ENCODE measurements around the gene PPP2R5E. TPM values are rescaled to one million over a fixed set of nuclear protein-coding genes. Genes with fewer than 3 reads are reported as not detected.

The PPP2R5E gene
- total RNA-seq, 2 experiments from 2014 or later = 44.8 to 46.3 TPM

GRCh38 chr14:63478010-63478409, 65.2 kb downstream of the PPP2R5E start:
- Mint-ChIP-seq H3K27me3 (no peaks in the 10 kb centered on the region), H3K36me3 (ENCODE audit: low read depth) (peaks cover 10% of the 10 kb centered on the region)
- CTCF ChIA-PET = interaction anchor here (0.6 kb wide), 1 partner anchor 65 kb away, joined by 3 read pairs; the partner anchor contains the start of gene PPP2R5E

DNA sequence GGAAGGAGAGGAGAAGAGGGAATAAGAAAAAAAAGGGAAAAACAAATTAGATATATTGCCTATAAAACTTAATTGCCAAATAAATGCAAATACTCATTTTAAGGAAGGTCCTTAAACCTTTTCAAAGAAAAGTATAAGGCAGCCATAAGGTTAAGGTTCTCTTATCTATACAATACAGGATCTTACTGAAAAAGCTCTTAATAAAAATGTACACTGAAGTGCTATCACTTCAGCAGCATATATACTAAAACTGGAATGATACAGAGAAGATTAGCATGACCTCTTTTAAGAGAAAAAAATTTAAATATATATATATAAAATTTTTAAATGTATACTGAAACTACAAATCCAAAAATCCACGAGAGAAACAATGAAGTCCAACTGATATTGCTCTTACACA, 65.6 kb downstream of the PPP2R5E start:
- Mint-ChIP-seq H3K4me3 (peak overlapping the region; percentile 7), H3K27ac (peak overlapping the region; percentile 67), H3K27me3 (no peaks in the 10 kb centered on the region), H3K9me3 (no peaks in the 10 kb centered on the region), H3K4me1 (peaks cover 40% of the 10 kb centered on the region), H3K36me3 (ENCODE audit: low read depth) (peaks cover 10% of the 10 kb centered on the region)
- DNase-seq = no peak
- ChIA-PET CTCF (no interaction called here), POLR2A (interaction anchor here (1.3 to 2.0 kb wide), 5 partner anchors 9 to 248 kb away, joined by 3 to 21 read pairs (median 6); partner anchors contain the start of genes PPP2R5E and WDR89)

More at GRCh38 chr14:63478010-63478409, 65.2 kb downstream of the PPP2R5E start:
- peak overlapping the region; percentile 66 for H3K27ac Mint-ChIP-seq
- peaks cover 40% of the 10 kb centered on the region for H3K4me1 Mint-ChIP-seq
- no peaks in the 10 kb centered on the region for H3K9me3 Mint-ChIP-seq
- H3K4me3 Mint-ChIP-seq = peak overlapping the region; percentile 7
- DNase-seq = peak; percentile 50
- POLR2A ChIA-PET = interaction anchor here (1.3 to 2.0 kb wide), 5 partner anchors 10 to 248 kb away, joined by 3 to 21 read pairs (median 6); partner anchors contain the start of genes PPP2R5E and WDR89

- Mint-ChIP-seq H3K27ac (no peak overlapping the region), H3K36me3 (ENCODE audit: low read depth) (peaks cover 9% of the 10 kb centered on the region)
- POLR2A ChIA-PET = no interaction called here
Observed at GRCh38 chr14:63475761-63476160, 67.4 kb downstream of the PPP2R5E start.

DNA sequence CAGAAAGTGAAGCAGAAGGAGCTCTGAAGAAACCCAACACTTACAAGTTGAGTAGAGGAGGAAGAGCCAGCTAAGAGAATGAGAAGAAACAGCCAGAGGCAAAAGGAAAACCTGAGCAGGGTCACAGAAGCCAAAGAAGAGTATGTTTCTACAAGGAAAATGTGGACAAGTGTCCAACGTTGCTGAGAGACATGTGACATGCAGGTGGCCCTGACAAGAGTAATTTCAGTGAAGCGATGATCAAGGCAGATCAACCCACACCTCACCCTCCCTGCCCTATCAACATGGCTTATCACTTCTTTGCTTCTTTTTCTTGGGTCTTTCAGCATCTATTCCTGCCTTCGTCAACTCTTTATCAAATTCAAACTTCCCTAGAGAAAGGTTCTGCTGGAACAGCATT, 68.3 kb downstream of the PPP2R5E start:
- Mint-ChIP-seq H3K4me1 (peaks cover 55% of the 10 kb centered on the region), H3K27ac (no peak overlapping the region), H3K36me3 (ENCODE audit: low read depth) (peaks cover 7% of the 10 kb centered on the region), H3K9me3 (no peaks in the 10 kb centered on the region), H3K4me3 (no peak overlapping the region), H3K27me3 (no peaks in the 10 kb centered on the region)
- DNase-seq = no peak
- ChIA-PET CTCF (no interaction called here), POLR2A (no interaction called here)

More at GRCh38 chr14:63475761-63476160, 67.4 kb downstream of the PPP2R5E start:
- Mint-ChIP-seq H3K9me3 (no peaks in the 10 kb centered on the region), H3K27me3 (no peaks in the 10 kb centered on the region), H3K4me1 (peaks cover 51% of the 10 kb centered on the region), H3K4me3 (no peak overlapping the region)
- DNase-seq = no peak
- CTCF ChIA-PET = no interaction called here

DNA sequence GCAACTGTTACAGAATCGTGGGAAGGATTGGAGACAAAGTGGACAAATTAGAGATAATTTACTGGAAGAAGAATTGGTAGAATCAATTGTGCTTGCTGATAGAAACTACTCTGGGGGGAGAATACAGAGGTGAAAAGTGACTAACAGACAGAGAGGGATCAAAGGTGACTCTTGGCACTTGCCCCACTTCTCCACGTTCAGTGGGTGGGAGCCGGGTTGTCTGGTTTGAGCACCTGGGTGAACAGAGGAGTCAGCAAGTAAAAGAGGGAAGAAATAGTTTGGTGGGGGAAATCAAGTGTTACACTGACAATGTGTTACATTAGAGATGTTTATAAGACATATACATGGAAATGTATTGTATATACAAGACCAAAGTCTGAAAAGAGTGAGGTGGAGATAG, 69.1 kb downstream of the PPP2R5E start:
- no peaks in the 10 kb centered on the region for H3K27me3 Mint-ChIP-seq
- no peak for DNase-seq
- H3K4me1 Mint-ChIP-seq = peaks cover 53% of the 10 kb centered on the region

GRCh38 chr14:63472986-63473788, 70.0 kb downstream of the PPP2R5E start:
- DNase-seq = no peak
- Mint-ChIP-seq H3K36me3 (ENCODE audit: low read depth) (peaks cover 7% of the 10 kb centered on the region), H3K9me3 (no peaks in the 10 kb centered on the region), H3K27ac (no peak overlapping the region), H3K4me3 (no peak overlapping the region), H3K4me1 (peaks cover 53% of the 10 kb centered on the region), H3K27me3 (no peaks in the 10 kb centered on the region)
- POLR2A ChIA-PET = no interaction called here
- CTCF ChIA-PET = no interaction called here

More for the DNA sequence above, 69.1 kb downstream of the PPP2R5E start:
- ChIA-PET POLR2A (no interaction called here), CTCF (no interaction called here)
- no peaks in the 10 kb centered on the region for H3K9me3 Mint-ChIP-seq
- H3K36me3 Mint-ChIP-seq (ENCODE audit: low read depth) = peaks cover 7% of the 10 kb centered on the region
- H3K4me3 Mint-ChIP-seq = no peak overlapping the region
- no peak overlapping the region for H3K27ac Mint-ChIP-seq

DNA sequence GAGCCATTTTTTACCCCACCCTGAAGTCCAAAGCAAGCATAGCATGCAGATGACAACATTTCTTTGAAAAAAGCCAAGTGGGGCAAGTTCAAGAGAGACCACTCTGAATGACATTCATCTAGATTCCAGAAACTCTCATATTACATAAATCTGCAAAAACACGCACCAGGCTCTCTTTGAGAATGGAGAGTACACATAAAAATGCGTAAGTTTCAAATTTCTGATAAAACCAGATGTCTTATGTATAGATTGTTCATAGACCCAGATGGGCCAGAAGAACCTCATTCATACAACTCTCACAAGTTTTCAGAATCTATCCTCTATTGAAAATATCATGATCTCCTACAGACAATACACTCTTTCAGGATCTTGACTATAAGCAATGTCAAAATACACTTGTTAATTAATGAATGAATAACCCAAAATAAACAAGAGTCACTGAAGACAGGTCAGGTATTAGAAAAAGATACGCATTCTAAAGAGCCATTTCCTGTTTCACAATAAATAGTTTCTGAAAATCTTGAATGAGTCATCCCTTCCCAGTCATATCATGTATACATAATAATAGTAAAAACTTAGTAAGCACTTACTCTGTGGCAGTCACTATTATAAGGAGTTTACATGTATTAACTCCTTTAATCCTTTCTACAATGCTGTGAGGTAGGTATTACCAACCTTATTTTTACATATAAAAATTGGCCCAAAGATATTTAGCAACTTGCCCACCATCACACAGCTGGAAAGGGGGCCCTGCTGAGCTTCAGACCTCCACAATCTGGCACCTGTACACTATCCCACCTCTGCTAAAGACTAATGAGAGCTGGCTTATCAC, 72.0 kb downstream of the PPP2R5E start:
- peak overlapping the region; percentile 12 for H3K4me3 Mint-ChIP-seq
- peak overlapping the region; percentile 60 for H3K27ac Mint-ChIP-seq
- POLR2A ChIA-PET = interaction anchor here (1.0 kb wide), 1 partner anchor 72 kb away, joined by 4 read pairs; the partner anchor contains the start of gene PPP2R5E
- no peaks in the 10 kb centered on the region for H3K27me3 Mint-ChIP-seq
- H3K36me3 Mint-ChIP-seq (ENCODE audit: low read depth) = peaks cover 7% of the 10 kb centered on the region
- no peaks in the 10 kb centered on the region for H3K9me3 Mint-ChIP-seq
- peaks cover 51% of the 10 kb centered on the region for H3K4me1 Mint-ChIP-seq
- CTCF ChIA-PET = no interaction called here
- DNase-seq = no peak

GRCh38 chr14:63468294-63468693, 74.9 kb downstream of the PPP2R5E start:
- no peak for DNase-seq
- peaks cover 6% of the 10 kb centered on the region for H3K36me3 Mint-ChIP-seq (ENCODE audit: low read depth)
- no peak overlapping the region for H3K27ac Mint-ChIP-seq
- H3K4me1 Mint-ChIP-seq = peaks cover 43% of the 10 kb centered on the region
- H3K27me3 Mint-ChIP-seq = no peaks in the 10 kb centered on the region
- H3K9me3 Mint-ChIP-seq = no peaks in the 10 kb centered on the region
- no peak overlapping the region for H3K4me3 Mint-ChIP-seq
- ChIA-PET POLR2A (interaction anchor here (1.0 to 1.6 kb wide), 3 partner anchors 10 to 75 kb away, joined by 4 to 8 read pairs (median 4); no protein-coding TSS in a partner anchor), CTCF (no interaction called here)

- POLR2A ChIA-PET = interaction anchor here (0.5 to 1.6 kb wide), 4 partner anchors 11 to 76 kb away, joined by 3 to 8 read pairs (median 4); no protein-coding TSS in a partner anchor
Observed at GRCh38 chr14:63467440-63468072, 75.6 kb downstream of the PPP2R5E start.

DNA sequence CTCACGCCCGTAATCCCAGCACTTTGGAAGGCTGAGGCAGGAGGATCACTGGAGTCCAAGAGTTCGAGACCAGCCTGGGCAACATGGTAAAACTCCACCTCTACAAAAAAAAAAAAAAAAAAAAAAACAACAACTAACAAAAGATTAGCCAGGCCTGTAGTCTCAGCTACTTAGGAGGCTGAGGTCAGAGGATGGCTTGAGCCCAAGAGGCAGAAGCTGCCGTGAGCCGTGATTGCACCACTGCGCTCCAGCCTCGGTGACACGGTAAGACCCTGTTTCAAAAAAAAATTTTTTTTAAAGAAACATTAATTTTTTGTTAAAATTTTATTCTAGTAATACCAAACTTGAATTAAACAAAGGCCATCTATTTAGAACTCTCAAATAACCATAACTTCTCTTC, 77.8 kb downstream of the PPP2R5E start:
- Mint-ChIP-seq H3K36me3 (ENCODE audit: low read depth) (peaks cover 6% of the 10 kb centered on the region), H3K27ac (no peak overlapping the region), H3K4me3 (no peak overlapping the region), H3K27me3 (no peaks in the 10 kb centered on the region), H3K9me3 (no peaks in the 10 kb centered on the region), H3K4me1 (peaks cover 28% of the 10 kb centered on the region)
- ChIA-PET CTCF (interaction anchor here (1.0 kb wide), 1 partner anchor 27 kb away, joined by 3 read pairs; no protein-coding TSS in a partner anchor), POLR2A (no interaction called here)
- no peak for DNase-seq

More at GRCh38 chr14:63467440-63468072, 75.6 kb downstream of the PPP2R5E start:
- DNase-seq = no peak
- CTCF ChIA-PET = interaction anchor here (1.3 kb wide), 1 partner anchor 79 kb away, joined by 4 read pairs; no protein-coding TSS in a partner anchor
- no peaks in the 10 kb centered on the region for H3K9me3 Mint-ChIP-seq
- H3K27me3 Mint-ChIP-seq = no peaks in the 10 kb centered on the region
- no peak overlapping the region for H3K4me3 Mint-ChIP-seq
- peaks cover 43% of the 10 kb centered on the region for H3K4me1 Mint-ChIP-seq
- no peak overlapping the region for H3K27ac Mint-ChIP-seq
- peaks cover 6% of the 10 kb centered on the region for H3K36me3 Mint-ChIP-seq (ENCODE audit: low read depth)

DNA sequence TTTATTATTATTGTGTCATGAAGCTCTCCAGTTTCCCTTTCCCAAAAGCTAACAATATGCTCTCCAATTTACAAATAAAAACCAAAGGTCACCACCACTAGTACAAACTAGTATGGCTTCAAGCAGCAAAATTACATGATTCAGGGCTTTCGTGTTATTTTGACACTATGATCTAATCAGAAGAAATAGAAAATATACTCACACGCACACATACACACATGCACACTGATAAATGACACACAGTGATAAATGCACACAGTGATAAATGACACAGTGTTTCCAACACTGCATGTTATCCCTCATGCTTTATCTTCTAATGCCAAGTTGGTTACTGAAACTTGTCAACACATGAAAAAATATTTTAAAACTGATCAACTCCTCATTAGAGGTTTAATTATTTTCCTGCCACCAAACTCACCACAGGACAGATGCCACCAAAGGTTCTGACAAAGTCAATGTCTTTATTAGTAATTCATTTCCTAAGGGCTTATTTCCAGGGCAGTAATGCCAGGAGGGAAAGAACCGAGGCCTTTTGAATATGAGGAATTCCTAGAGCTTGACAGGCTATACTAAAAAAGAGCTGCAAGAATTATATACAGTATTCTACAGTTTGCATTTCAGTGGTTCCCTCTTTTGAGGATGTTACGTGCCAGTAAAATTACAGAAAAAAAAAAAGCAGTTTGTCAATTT, 82.4 kb downstream of the PPP2R5E start:
- H3K4me3 Mint-ChIP-seq = no peak overlapping the region
- H3K27ac Mint-ChIP-seq = no peak overlapping the region
- peaks cover 6% of the 10 kb centered on the region for H3K36me3 Mint-ChIP-seq (ENCODE audit: low read depth)
- ChIA-PET POLR2A (no interaction called here), CTCF (interaction anchor here (1.2 kb wide), 1 partner anchor 17 kb away, joined by 3 read pairs; no protein-coding TSS in a partner anchor)
- no peaks in the 10 kb centered on the region for H3K27me3 Mint-ChIP-seq
- H3K9me3 Mint-ChIP-seq = no peaks in the 10 kb centered on the region
- no peak for DNase-seq
- H3K4me1 Mint-ChIP-seq = no peaks in the 10 kb centered on the region

DNA sequence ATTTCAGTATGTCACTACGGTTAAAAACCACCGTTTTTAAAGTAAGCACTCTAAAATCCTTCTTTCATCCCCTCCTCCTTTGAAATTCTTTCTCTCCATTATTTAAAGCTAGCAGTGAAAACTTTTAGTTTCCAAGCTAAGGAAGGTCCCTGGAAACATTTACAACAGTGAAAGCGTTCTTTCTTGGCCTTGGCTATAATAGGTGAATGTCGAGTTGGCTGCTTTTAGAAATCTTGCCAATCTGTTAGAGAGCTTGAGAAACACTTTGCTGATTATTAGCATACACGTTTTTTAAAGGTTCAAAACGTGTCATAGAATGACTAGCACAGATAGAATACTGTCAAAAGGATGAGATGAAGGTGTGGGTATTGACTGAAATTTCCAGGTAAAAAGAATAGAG, 83.4 kb downstream of the PPP2R5E start:
- H3K4me3 Mint-ChIP-seq = no peak overlapping the region
- CTCF ChIA-PET = interaction anchor here (1.2 kb wide), 1 partner anchor 16 kb away, joined by 3 read pairs; no protein-coding TSS in a partner anchor
- peaks cover 2% of the 10 kb centered on the region for H3K4me1 Mint-ChIP-seq
- no peak for DNase-seq
- no peaks in the 10 kb centered on the region for H3K9me3 Mint-ChIP-seq
- no peaks in the 10 kb centered on the region for H3K27me3 Mint-ChIP-seq
- peaks cover 6% of the 10 kb centered on the region for H3K36me3 Mint-ChIP-seq (ENCODE audit: low read depth)
- H3K27ac Mint-ChIP-seq = no peak overlapping the region
- POLR2A ChIA-PET = no interaction called here

All from activated CD4-positive, alpha-beta memory T cell treated with anti-CD3 and anti-CD28 coated beads, Interleukin-2, amount 10 ng/mL, durations not matched to agents 7 days and 5 days (primary cell).